Body of pancreas (tissue), 4 donors: ENCODE measurements around the gene PALM. TPM values are rescaled to one million over a fixed set of nuclear protein-coding genes. Genes with fewer than 3 reads are reported as not detected.
A peak's percentile ranks its signal among the peaks of the same experiment; 100 is the strongest.

Source experiments
- ATAC-seq: fragments of 150-250 bp; one replicate; pipeline ENCODE4 v1.9.1; 2016
- DNase-seq, 4 donors: peaks; one replicate each; pipeline ENCODE4 v3.0.0-alpha.2; 2019
- H3K27ac ChIP-seq, 4 donors: fragments of 200-600 bp; sonication (generic); 1 replicate in 3 of 4; 2 replicates in 1 of 4; pipeline versions ENCODE4 v1.5.1 to v1.6.1; 2016 to 2019; ENCODE audit warnings: mild to moderate bottlenecking in 1 of 4, mixed read lengths in 1 of 4, moderate library complexity in 1 of 4
- H3K27me3 ChIP-seq, 2 donors: fragments of 200-600 bp; sonication (generic); one replicate each; pipeline ENCODE4 v1.6.0; 2016; ENCODE audit warnings: mild to moderate bottlenecking in 1 of 2
- H3K36me3 ChIP-seq, 2 donors: fragments of 200-600 bp; sonication (generic); replicated peaks in 1 of 2; 2 replicates each; pipeline ENCODE4 v1.5.1; 2016; ENCODE audit warnings: low read depth in 2 of 2; ENCODE audit not compliant: insufficient read depth in 1 of 2
- H3K4me1 ChIP-seq: fragments of 200-600 bp; sonication (generic); one replicate; pipeline ENCODE4 v1.6.0; 2016
- H3K4me3 ChIP-seq, 2 donors: fragments of 200-600 bp; sonication (generic); 1 replicate in 1 of 2; 2 replicates in 1 of 2; pipeline ENCODE4 v1.5.1; 2016 to 2019
- H3K9me3 ChIP-seq, 3 donors: fragments of 200-600 bp; sonication (generic); 1 replicate in 2 of 3; 2 replicates in 1 of 3; pipeline ENCODE4 v1.5.1; 2016
- POLR2A ChIP-seq, 3 donors: fragments of 450-650 bp; IDR thresholded peaks; one replicate each; pipeline ENCODE4 v1.6.1; 2016; ENCODE audit warnings: antibody characterized with exemption in 3 of 3, mild to moderate bottlenecking in 2 of 3
- WGBS, 2 donors: methylation state at CpG; one replicate each; pipeline ENCODE4 v1.1.5; 2017; 5-methylcytosine and 5-hydroxymethylcytosine counted together
- intact Hi-C: fragments of 100-400 bp; cut with DNase I; formaldehyde crosslinking; loops from one replicate; pipeline ENCODE4 v1.15.1; 2023
- total RNA-seq, 2 donors: library from RNA; depleted of rRNA; stranded (reverse); fragments of >200 nt; gene quantifications; one replicate each; pipeline ENCODE4 v1.1.0, GENCODE V29; 2016
- TF ChIP-seq, protein P1 (sequence below), 7 experiments: fragments of 450-650 bp in 4 of 7; fragments of 200-600 bp in 3 of 7; sonication (generic) in 3 of 7; IDR thresholded peaks; one replicate each; pipeline ENCODE4 v1.5.1; 2016 to 2019; ENCODE audit warnings: antibody characterized with exemption in 7 of 7

Gene PALM
- total RNA-seq, 2 donors from 2014 or later = 14.8 to 32.6 TPM

GRCh38 chr19:780935-781334 lies 72.2 kb downstream of the PALM start:
- Histone ChIP-seq H3K36me3 (no peaks in the 10 kb centered on the region), H3K4me3 (no peak overlapping the region), H3K4me1 (peaks cover 15% of the 10 kb centered on the region), H3K9me3 (no peaks in the 10 kb centered on the region), H3K27me3 (no peaks in the 10 kb centered on the region), H3K27ac (peak overlapping the region in 2 of 4 donors; percentile 87 to 89)
- WGBS, 2 donors = 73 to 79% methylated on average over 10 to 15 of the region's 15 CpGs
- DNase-seq (no peak), ATAC-seq (no peak)
- intact Hi-C loops = no loop called here
- TF ChIP-seq, protein P1, sequence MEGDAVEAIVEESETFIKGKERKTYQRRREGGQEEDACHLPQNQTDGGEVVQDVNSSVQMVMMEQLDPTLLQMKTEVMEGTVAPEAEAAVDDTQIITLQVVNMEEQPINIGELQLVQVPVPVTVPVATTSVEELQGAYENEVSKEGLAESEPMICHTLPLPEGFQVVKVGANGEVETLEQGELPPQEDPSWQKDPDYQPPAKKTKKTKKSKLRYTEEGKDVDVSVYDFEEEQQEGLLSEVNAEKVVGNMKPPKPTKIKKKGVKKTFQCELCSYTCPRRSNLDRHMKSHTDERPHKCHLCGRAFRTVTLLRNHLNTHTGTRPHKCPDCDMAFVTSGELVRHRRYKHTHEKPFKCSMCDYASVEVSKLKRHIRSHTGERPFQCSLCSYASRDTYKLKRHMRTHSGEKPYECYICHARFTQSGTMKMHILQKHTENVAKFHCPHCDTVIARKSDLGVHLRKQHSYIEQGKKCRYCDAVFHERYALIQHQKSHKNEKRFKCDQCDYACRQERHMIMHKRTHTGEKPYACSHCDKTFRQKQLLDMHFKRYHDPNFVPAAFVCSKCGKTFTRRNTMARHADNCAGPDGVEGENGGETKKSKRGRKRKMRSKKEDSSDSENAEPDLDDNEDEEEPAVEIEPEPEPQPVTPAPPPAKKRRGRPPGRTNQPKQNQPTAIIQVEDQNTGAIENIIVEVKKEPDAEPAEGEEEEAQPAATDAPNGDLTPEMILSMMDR (IDR thresholded peaks at IDR 0.05) = no peak
- TF ChIP-seq POLR2A (IDR thresholded peaks at IDR 0.05) = no peak

- H3K4me3 ChIP-seq = no peak overlapping the region
Observed at GRCh38 chr19:781800-782184, 73.1 kb downstream of the PALM start.

GRCh38 chr19:782185-782877 lies 73.6 kb downstream of the PALM start:
- H3K4me1 ChIP-seq = peaks cover 15% of the 10 kb centered on the region
- intact Hi-C loops = no loop called here

More at GRCh38 chr19:781800-782184, 73.1 kb downstream of the PALM start:
- intact Hi-C loops = no loop called here
- 75 to 84% methylated on average over 4 to 17 of the region's 19 CpGs for WGBS, 2 donors
- Histone ChIP-seq H3K4me1 (peaks cover 15% of the 10 kb centered on the region), H3K36me3 (no peaks in the 10 kb centered on the region), H3K27ac (peak overlapping the region; percentile 62 to 89 (median 78)), H3K9me3 (no peaks in the 10 kb centered on the region), H3K27me3 (no peaks in the 10 kb centered on the region)
- no peak for ATAC-seq
- no peak for DNase-seq
- TF ChIP-seq, protein P1 (IDR thresholded peaks at IDR 0.05) = no peak
- TF ChIP-seq POLR2A (IDR thresholded peaks at IDR 0.05) = no peak

GRCh38 chr19:782878-783668 lies 74.3 kb downstream of the PALM start:
- intact Hi-C loops = no loop called here
- no peaks in the 10 kb centered on the region for H3K36me3 ChIP-seq
- WGBS, 2 donors = 28 to 38% methylated on average over 24 to 30 of the region's 30 CpGs
- peaks cover 15% of the 10 kb centered on the region for H3K4me1 ChIP-seq
- H3K4me3 ChIP-seq = no peak overlapping the region
- ATAC-seq (peak; percentile 41), DNase-seq (peak in 1 of 4 donors; percentile 58)
- H3K27ac ChIP-seq = peak overlapping the region; percentile 23 to 89 (median 78)
- H3K9me3 ChIP-seq = no peaks in the 10 kb centered on the region
- H3K27me3 ChIP-seq = no peaks in the 10 kb centered on the region
- TF ChIP-seq, protein P1 (IDR thresholded peaks at IDR 0.05) = no peak
- no peak for TF ChIP-seq POLR2A (IDR thresholded peaks at IDR 0.05)

More at GRCh38 chr19:782185-782877, 73.6 kb downstream of the PALM start:
- 14 to 28% methylated on average over 18 to 29 of the region's 29 CpGs for WGBS, 2 donors
- H3K27me3 ChIP-seq = no peaks in the 10 kb centered on the region
- no peaks in the 10 kb centered on the region for H3K36me3 ChIP-seq
- no peak overlapping the region for H3K4me3 ChIP-seq
- peak; percentile 46 to 79 (median 64) for TF ChIP-seq POLR2A (IDR thresholded peaks at IDR 0.05)
- TF ChIP-seq, protein P1 (IDR thresholded peaks at IDR 0.05) = no peak
- H3K9me3 ChIP-seq = no peaks in the 10 kb centered on the region
- ATAC-seq (peak; percentile 82), DNase-seq (peak in 3 of 4 donors; percentile 58 to 72 (median 66))
- H3K27ac ChIP-seq = peak overlapping the region; percentile 62 to 89 (median 78)
